ENCODE data around the gene NOTCH2.

The NOTCH2 gene

DNA sequence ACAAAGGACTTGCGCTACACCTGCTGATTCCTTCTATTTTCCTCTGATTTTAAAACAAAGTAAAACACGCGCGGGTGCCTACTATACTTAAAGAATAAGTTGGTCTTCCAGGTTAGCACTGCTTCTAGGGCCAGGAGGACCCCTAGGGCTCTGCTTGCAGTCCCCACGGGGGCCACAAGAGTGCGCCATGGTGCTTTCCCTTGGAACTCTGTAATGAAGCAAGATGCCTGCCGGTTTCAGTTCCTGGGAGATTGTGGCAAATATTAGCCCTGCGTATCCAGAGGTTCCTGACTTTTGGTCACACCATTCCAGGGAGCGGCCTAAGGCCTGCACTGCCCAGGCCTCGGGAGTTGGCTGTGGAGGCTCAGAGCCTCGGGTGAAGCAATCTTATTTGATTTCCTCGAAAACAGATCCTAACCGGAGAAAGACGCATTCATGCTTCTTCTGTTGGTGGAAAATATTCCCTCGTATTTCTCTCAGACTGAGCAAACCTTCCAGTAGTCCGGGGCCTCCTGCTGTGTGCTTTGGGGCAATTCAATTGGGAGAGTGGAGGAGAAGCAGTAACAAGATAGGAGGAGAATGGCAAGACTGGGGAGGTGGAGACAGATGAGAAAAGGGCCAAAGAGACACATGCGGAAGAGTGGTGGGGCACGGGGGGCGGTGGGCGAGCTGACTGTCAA lies 198.4 kb downstream of the NOTCH2 start:
- DNase-seq = peak; percentile 74 to 76

DNA sequence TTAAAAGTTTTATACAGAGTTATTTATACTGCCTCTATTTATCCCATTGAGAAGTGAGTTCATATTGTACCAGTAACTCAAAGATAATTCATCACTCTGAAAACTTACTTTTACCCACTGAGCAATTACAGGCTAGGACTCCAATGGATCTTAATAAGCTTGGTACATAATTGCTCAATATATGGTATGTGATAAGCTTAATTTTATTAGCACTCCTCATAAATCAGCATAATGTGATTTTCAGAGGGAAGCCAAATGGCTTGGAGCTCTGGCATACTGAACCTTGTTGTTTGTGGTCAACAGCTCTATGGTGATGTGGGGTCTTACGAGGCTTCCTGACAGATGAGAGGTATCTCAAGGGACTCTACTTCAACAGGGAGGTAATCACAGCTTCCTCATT lies 199.5 kb downstream of the NOTCH2 start:
- DNase-seq = no peak

DNA sequence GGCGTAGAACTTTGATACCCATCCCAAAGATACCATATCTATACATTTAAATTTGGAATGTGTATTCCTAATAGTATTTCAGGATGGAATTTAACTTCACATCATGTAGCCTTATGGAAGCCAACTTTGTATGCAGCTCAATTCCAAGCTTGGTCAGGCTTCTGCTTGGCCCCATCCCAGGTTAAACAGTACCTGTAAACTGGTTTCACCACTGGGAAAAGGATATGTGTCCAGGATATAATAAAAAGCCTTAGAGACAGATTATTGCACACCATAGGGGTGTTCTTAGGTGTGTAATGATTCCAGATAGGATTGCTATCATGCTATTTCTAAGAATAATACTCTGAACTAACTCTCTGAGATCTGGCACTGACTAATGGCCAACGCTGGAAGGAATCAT lies 201.3 kb downstream of the NOTCH2 start:
- DNase-seq = no peak

GRCh38 chr1:119866451-119866850 lies 203.0 kb downstream of the NOTCH2 start:
- no peak for DNase-seq

DNA sequence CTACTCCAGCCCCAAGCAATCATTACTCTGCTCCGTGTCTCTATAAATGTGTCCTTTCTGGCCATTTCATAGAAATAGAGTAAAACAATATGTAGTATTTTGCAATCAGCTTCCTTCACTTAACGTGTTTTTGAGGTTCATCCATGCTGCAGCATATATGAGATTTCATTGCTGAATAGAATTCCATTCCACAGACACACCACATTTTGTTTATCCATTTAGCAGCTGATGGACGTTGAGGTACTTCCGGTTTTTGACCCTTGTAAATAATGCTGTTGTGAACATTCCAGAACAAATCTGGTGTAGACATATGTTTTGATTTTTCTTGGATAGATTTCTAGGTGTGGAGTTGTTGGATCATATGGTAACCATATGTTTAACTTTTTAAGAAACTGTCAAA lies 203.8 kb downstream of the NOTCH2 start:
- no peak for DNase-seq

DNA sequence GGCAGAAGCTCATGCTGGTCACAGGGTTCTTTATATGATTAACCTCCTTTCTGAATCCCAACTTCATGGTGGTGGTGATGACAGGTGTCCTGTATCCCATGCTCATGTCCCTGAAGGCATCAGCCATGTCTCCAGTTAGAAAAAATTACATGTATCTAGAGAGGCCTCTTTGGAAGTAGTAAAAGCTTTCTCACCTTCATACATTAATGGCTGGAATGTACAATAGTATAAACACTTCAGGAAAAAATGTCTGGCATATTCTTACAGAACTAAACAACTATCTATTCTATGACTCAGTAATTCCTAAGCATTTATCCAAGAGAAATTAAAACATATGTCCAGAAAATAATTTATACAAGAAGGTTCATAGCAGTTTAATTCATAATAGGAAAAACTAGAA lies 207.2 kb downstream of the NOTCH2 start:
- DNase-seq = no peak

Data from stimulated activated CD4-positive, alpha-beta T cell treated with anti-CD3 and anti-CD28 coated beads, Interleukin-2, amount 100 ng/mL, for 48 hours (primary cell).